Stomach smooth muscle (tissue), 2 donors: Measurements from ENCODE around the gene NOTCH2.
A peak's percentile ranks its signal among the peaks of the same experiment; 100 is the strongest.

ENCODE experiments used
- H3K27ac ChIP-seq: one replicate; pipeline ENCODE4 v1.7.0; 2013; ENCODE audit warnings: mild to moderate bottlenecking, low read length, inconsistent platforms
- H3K27me3 ChIP-seq, 2 donors: one replicate each; pipeline ENCODE4 v1.7.0; 2013; ENCODE audit warnings: low read length in 2 of 2; ENCODE audit not compliant: insufficient read depth in 2 of 2, control insufficient read depth in 1 of 2
- H3K36me3 ChIP-seq, 2 donors: one replicate each; pipeline ENCODE4 v1.7.0; 2013; ENCODE audit warnings: low read length in 2 of 2; ENCODE audit not compliant: control insufficient read depth in 2 of 2, insufficient read depth in 2 of 2
- H3K4me1 ChIP-seq: one replicate; pipeline ENCODE4 v1.7.0; 2013; ENCODE audit warnings: low read length; ENCODE audit not compliant: control insufficient read depth, insufficient read depth
- H3K4me3 ChIP-seq, 2 donors: one replicate each; pipeline ENCODE4 v1.7.0; 2013; ENCODE audit warnings: low read length in 2 of 2
- H3K9ac ChIP-seq, 2 donors: one replicate each; pipeline ENCODE4 v1.7.0; 2013; ENCODE audit warnings: low read length in 2 of 2, mild to moderate bottlenecking in 1 of 2
- H3K9me3 ChIP-seq, 2 donors: one replicate each; pipeline ENCODE4 v1.7.0; 2013; ENCODE audit warnings: low read length in 2 of 2; ENCODE audit not compliant: control insufficient read depth in 2 of 2
- donor health status: healthy.
- donor health status: Pancreatic carcinoma.

NOTCH2 gene

DNA sequence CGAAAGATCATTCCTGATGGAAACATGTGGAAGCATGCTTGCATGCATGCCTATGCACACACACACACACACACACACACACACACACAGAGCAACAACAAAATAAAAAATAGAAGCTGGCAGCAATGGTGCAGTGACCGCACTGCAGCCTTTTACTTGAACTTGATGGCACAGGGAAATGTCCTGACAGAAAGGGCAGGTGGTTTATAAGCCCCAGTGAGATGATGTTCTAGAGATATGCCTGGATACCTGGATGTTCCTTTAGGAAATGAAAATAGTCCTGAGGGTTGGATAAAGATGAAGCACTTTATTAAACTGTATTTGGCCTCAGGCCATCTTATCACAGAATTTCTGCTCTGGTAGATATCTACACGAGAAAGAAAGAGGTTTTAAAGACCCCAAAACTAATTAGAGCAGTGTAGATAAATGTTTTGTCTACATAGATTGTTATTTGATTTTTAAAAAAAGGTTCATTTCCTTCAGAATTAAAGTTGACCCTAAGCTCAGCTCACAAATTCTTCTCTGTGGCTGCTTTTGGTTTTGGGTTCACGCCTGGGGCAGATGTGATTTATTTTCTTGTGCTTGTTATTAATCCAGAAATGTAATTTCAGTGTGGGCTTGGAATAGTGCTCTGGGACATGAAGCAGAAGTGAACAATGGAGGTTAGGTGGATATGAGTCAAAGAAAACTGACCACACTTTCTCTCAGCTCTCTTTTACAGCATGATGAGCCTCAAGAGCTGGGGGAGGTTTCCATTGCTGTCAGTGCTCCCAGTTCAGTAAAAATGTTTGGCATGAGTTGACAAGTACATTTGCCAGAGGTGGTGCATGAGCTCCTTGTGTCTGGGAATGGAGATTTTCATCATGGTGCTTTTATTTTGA is 196.1 kb downstream of the NOTCH2 start:
- H3K4me3 ChIP-seq, result peak overlapping the region in 1 of 2 donors; percentile 8
- H3K27me3 ChIP-seq, result no peaks in the 10 kb centered on the region
- H3K9me3 ChIP-seq, result no peaks in the 10 kb centered on the region
- H3K4me1 ChIP-seq, result peaks cover 22% of the 10 kb centered on the region
- H3K9ac ChIP-seq, result no peak overlapping the region
- H3K27ac ChIP-seq, result peak overlapping the region; percentile 8
- H3K36me3 ChIP-seq, result no peaks in the 10 kb centered on the region

DNA sequence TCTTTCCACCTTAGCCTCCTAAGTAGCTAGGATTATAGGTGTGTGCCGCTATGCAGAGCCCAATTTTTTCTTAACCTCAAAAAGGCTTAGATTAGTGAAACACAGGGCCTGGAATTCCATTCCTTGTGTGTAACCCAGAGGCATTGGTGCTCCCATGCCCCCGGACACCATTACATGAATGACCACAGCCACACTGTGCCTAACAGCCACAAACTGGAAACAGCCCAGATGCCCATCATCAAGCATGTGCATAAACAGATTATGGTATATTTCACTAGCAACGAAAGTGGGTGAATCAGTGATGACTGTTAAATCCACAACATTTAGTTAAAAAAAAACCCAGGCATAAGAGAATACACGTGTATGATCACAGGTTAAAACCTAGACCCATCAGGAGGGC is 197.6 kb downstream of the NOTCH2 start:
- H3K27me3 ChIP-seq, result no peaks in the 10 kb centered on the region
- peaks cover 22% of the 10 kb centered on the region for H3K4me1 ChIP-seq
- no peak overlapping the region for H3K4me3 ChIP-seq
- H3K9me3 ChIP-seq, result no peaks in the 10 kb centered on the region
- H3K9ac ChIP-seq, result no peak overlapping the region
- no peaks in the 10 kb centered on the region for H3K36me3 ChIP-seq
- no peak overlapping the region for H3K27ac ChIP-seq

DNA sequence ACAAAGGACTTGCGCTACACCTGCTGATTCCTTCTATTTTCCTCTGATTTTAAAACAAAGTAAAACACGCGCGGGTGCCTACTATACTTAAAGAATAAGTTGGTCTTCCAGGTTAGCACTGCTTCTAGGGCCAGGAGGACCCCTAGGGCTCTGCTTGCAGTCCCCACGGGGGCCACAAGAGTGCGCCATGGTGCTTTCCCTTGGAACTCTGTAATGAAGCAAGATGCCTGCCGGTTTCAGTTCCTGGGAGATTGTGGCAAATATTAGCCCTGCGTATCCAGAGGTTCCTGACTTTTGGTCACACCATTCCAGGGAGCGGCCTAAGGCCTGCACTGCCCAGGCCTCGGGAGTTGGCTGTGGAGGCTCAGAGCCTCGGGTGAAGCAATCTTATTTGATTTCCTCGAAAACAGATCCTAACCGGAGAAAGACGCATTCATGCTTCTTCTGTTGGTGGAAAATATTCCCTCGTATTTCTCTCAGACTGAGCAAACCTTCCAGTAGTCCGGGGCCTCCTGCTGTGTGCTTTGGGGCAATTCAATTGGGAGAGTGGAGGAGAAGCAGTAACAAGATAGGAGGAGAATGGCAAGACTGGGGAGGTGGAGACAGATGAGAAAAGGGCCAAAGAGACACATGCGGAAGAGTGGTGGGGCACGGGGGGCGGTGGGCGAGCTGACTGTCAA is 198.4 kb downstream of the NOTCH2 start:
- peak overlapping the region in 1 of 2 donors; percentile 49 for H3K4me3 ChIP-seq

DNA sequence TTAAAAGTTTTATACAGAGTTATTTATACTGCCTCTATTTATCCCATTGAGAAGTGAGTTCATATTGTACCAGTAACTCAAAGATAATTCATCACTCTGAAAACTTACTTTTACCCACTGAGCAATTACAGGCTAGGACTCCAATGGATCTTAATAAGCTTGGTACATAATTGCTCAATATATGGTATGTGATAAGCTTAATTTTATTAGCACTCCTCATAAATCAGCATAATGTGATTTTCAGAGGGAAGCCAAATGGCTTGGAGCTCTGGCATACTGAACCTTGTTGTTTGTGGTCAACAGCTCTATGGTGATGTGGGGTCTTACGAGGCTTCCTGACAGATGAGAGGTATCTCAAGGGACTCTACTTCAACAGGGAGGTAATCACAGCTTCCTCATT is 199.5 kb downstream of the NOTCH2 start:
- Histone ChIP-seq H3K9me3 (no peaks in the 10 kb centered on the region), H3K36me3 (no peaks in the 10 kb centered on the region), H3K27ac (no peak overlapping the region), H3K4me3 (no peak overlapping the region), H3K27me3 (no peaks in the 10 kb centered on the region), H3K9ac (no peak overlapping the region), H3K4me1 (peaks cover 22% of the 10 kb centered on the region)

More for the DNA sequence above, 198.4 kb downstream of the NOTCH2 start:
- Histone ChIP-seq H3K9ac (peak overlapping the region in 1 of 2 donors; percentile 47), H3K27ac (no peak overlapping the region), H3K36me3 (no peaks in the 10 kb centered on the region), H3K9me3 (no peaks in the 10 kb centered on the region), H3K4me1 (peaks cover 22% of the 10 kb centered on the region), H3K27me3 (no peaks in the 10 kb centered on the region)

DNA sequence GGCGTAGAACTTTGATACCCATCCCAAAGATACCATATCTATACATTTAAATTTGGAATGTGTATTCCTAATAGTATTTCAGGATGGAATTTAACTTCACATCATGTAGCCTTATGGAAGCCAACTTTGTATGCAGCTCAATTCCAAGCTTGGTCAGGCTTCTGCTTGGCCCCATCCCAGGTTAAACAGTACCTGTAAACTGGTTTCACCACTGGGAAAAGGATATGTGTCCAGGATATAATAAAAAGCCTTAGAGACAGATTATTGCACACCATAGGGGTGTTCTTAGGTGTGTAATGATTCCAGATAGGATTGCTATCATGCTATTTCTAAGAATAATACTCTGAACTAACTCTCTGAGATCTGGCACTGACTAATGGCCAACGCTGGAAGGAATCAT is 201.3 kb downstream of the NOTCH2 start:
- Histone ChIP-seq H3K36me3 (no peaks in the 10 kb centered on the region), H3K27ac (no peak overlapping the region), H3K4me1 (peaks cover 13% of the 10 kb centered on the region), H3K9ac (no peak overlapping the region), H3K27me3 (no peaks in the 10 kb centered on the region), H3K4me3 (no peak overlapping the region), H3K9me3 (no peaks in the 10 kb centered on the region)

DNA sequence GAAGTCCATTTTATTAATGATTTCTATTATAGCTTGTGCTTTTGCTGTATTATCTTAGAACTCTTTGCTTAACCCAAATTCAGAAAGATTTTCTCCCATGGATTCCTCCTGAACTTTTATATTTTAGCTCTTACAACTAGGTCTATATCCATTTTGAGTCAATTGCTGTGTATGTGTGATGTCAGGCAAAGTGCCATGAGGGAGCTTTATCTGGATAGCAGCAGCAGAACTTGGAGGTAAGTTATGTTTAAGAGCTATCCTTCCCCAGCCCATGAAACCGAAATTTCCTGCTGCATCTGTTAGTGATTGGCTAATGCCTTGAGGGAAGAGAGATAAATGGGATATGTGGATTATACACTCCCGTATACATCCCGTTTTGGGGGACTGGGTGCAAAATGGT is 203.0 kb downstream of the NOTCH2 start:
- Histone ChIP-seq H3K4me1 (peaks cover 3% of the 10 kb centered on the region), H3K9me3 (no peaks in the 10 kb centered on the region), H3K4me3 (no peak overlapping the region), H3K27ac (no peak overlapping the region), H3K27me3 (no peaks in the 10 kb centered on the region), H3K9ac (no peak overlapping the region), H3K36me3 (no peaks in the 10 kb centered on the region)

DNA sequence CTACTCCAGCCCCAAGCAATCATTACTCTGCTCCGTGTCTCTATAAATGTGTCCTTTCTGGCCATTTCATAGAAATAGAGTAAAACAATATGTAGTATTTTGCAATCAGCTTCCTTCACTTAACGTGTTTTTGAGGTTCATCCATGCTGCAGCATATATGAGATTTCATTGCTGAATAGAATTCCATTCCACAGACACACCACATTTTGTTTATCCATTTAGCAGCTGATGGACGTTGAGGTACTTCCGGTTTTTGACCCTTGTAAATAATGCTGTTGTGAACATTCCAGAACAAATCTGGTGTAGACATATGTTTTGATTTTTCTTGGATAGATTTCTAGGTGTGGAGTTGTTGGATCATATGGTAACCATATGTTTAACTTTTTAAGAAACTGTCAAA is 203.8 kb downstream of the NOTCH2 start:
- H3K4me1 ChIP-seq, result no peaks in the 10 kb centered on the region
- H3K9ac ChIP-seq, result no peak overlapping the region
- no peaks in the 10 kb centered on the region for H3K9me3 ChIP-seq
- no peak overlapping the region for H3K27ac ChIP-seq
- H3K4me3 ChIP-seq, result no peak overlapping the region
- no peaks in the 10 kb centered on the region for H3K36me3 ChIP-seq
- no peaks in the 10 kb centered on the region for H3K27me3 ChIP-seq

DNA sequence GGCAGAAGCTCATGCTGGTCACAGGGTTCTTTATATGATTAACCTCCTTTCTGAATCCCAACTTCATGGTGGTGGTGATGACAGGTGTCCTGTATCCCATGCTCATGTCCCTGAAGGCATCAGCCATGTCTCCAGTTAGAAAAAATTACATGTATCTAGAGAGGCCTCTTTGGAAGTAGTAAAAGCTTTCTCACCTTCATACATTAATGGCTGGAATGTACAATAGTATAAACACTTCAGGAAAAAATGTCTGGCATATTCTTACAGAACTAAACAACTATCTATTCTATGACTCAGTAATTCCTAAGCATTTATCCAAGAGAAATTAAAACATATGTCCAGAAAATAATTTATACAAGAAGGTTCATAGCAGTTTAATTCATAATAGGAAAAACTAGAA is 207.2 kb downstream of the NOTCH2 start:
- H3K9ac ChIP-seq, result no peak overlapping the region

More for the DNA sequence above, 207.2 kb downstream of the NOTCH2 start:
- Histone ChIP-seq H3K27ac (no peak overlapping the region), H3K27me3 (no peaks in the 10 kb centered on the region), H3K9me3 (no peaks in the 10 kb centered on the region), H3K4me1 (no peaks in the 10 kb centered on the region), H3K4me3 (no peak overlapping the region), H3K36me3 (no peaks in the 10 kb centered on the region)
